ENCODE measurements around the gene ZSWIM1. TPM values are rescaled to one million over a fixed set of nuclear protein-coding genes. Genes with fewer than 3 reads are reported as not detected.

Gene ZSWIM1
- total RNA-seq, 2 donors from 2014 or later = 6.4 to 7.4 TPM

DNA sequence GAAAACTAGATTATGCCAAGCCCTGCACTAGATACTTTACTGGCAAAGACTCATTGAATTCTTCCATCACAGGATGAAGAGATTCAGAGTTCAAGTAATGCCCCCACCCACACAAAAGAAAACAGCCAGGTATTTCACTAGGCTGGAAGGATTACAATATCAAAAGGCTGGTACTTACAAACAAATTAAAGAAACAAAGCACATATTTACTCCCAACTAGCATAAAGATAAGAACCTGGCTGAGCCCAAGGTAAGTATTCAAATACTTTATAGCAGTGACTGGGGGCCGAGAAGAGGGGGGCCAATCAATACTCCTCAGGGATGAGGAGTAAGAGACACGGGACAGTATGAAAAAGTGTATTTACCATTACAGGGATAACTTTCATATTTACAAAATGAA, 27.5 kb upstream of the ZSWIM1 start:
- Histone ChIP-seq H3K27ac (no peak overlapping the region), H3K4me1 (ENCODE audit: control insufficient read depth in 1 of 2, low read depth in 2 of 2) (peaks cover 28 to 39% of the 10 kb centered on the region in 2 donors), H3K4me3 (no peak overlapping the region), H3K27me3 (replicated peaks; ENCODE audit: insufficient read depth) (no peaks in the 10 kb centered on the region), H3K36me3 (peaks cover 8% of the 10 kb centered on the region), H3K9me3 (no peaks in the 10 kb centered on the region)
- DNase-seq (ENCODE audit: low spot score) (no peak), ATAC-seq (ENCODE audit: insufficient number of reproducible peaks, low FRiP score, low read depth) (no peak)
- TF ChIP-seq, protein P1, sequence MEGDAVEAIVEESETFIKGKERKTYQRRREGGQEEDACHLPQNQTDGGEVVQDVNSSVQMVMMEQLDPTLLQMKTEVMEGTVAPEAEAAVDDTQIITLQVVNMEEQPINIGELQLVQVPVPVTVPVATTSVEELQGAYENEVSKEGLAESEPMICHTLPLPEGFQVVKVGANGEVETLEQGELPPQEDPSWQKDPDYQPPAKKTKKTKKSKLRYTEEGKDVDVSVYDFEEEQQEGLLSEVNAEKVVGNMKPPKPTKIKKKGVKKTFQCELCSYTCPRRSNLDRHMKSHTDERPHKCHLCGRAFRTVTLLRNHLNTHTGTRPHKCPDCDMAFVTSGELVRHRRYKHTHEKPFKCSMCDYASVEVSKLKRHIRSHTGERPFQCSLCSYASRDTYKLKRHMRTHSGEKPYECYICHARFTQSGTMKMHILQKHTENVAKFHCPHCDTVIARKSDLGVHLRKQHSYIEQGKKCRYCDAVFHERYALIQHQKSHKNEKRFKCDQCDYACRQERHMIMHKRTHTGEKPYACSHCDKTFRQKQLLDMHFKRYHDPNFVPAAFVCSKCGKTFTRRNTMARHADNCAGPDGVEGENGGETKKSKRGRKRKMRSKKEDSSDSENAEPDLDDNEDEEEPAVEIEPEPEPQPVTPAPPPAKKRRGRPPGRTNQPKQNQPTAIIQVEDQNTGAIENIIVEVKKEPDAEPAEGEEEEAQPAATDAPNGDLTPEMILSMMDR (IDR thresholded peaks at IDR 0.05) = no peak

DNA sequence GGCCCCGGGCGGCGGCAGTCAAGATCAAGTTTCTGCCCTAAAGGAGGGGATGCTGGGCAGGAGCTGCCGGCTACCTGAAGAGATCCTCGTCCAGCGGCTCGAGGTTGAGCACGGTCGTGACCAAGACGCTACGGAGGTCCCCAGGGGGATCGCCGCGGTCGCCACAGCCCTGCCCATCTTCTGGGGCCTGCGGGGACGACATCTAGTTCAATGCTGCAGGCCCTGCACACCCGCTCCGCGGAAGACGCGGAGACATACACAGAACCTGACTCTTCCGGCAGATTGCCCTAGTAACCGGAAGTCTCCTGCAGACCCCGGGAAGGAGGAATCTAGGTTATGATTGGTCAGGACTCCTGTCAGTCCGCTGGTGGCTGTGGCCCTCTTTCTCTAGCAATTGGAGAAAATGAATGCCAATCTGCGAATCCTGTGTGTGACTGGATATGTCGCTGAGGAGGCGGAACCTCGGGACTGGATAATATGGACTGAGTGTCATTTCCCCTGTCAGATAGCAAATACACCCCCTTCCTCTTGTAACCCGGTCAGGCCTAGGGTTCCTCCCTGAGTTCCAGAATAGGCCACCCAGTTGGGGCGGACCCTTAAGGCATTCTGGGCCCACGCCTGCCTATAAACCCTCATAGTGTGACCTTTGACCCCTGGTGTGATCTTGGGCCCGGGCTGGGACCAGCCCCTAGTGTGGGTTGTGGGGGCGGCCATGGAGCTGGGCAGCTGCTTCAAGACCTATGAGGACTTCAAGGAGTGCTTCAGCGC, 23.7 kb upstream of the ZSWIM1 start, which contains the start of the genes ACOT8 and ZSWIM3:
Gene ACOT8 (minus strand): TSS at position 279 of the 768 bp plus-strand sequence. CDS start 77 bp downstream, at position 202.
Gene ZSWIM3 (plus strand): TSS at position 501 of the 768 bp plus-strand sequence. CDS start 212 bp downstream, at position 713.
- ATAC-seq (ENCODE audit: insufficient number of reproducible peaks, low FRiP score, low read depth) = peak; percentile 100
- H3K4me1 ChIP-seq (ENCODE audit: control insufficient read depth in 1 of 2, low read depth in 2 of 2) = peaks cover 28 to 40% of the 10 kb centered on the region in 2 donors
- TF ChIP-seq, protein P1 (IDR thresholded peaks at IDR 0.05) = no peak

DNA sequence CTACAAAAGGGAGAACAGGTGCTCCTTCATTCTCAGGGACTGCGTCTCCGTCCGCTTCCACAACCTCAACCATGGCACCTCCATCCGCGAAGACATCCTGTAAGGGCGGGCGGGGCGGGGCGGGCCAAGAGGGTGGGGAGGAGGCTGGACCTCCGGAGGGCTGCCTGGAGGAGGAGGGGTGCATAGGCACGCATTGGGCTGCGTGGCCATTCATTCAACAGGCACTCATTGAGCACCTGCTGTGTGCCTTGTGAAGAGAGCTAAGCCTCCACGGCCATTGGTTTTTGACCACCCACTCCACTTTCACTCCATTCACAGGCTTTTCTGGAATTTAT, 23.2 kb upstream of the ZSWIM1 start:
- peak overlapping the region; percentile 67 to 81 for H3K27ac ChIP-seq
- peaks cover 28 to 40% of the 10 kb centered on the region in 2 donors for H3K4me1 ChIP-seq (ENCODE audit: control insufficient read depth in 1 of 2, low read depth in 2 of 2)

More for the DNA sequence above, 23.7 kb upstream of the ZSWIM1 start, which contains the start of the genes ACOT8 and ZSWIM3:
- peaks cover 5% of the 10 kb centered on the region for H3K36me3 ChIP-seq
- H3K27me3 ChIP-seq (replicated peaks; ENCODE audit: insufficient read depth) = no peaks in the 10 kb centered on the region
- peak; percentile 100 for DNase-seq (ENCODE audit: low spot score)
- peak within 1 kb of the TSS; percentile 97 for H3K4me3 ChIP-seq
- peak within 1 kb of the TSS; percentile 70 to 81 for H3K27ac ChIP-seq
- H3K9me3 ChIP-seq = no peaks in the 10 kb centered on the region

DNA sequence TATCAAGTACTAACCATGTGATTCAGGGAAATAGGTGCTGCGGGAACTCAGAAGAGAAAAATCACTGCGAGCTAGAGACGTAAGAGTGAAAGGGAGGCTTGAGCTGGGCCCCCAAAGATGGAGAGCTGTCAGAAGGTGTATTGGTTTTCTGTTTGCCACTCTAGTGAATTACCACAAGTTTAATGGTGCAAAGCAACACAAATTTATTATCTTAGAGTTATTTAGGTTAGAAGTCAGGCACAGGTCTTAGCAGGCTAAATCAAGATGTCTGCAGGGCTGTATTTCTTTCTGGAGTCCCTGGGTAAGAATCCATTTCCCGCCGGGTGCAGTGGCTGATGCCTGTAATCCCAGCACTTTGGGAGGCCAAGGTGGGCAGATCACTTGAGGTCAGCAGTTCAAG, 21.1 kb upstream of the ZSWIM1 start:
- TF ChIP-seq, protein P1 (IDR thresholded peaks at IDR 0.05) = no peak
- Histone ChIP-seq H3K4me1 (ENCODE audit: control insufficient read depth in 1 of 2, low read depth in 2 of 2) (peaks cover 23 to 25% of the 10 kb centered on the region in 2 donors), H3K27ac (no peak overlapping the region), H3K36me3 (no peaks in the 10 kb centered on the region), H3K9me3 (no peaks in the 10 kb centered on the region), H3K27me3 (replicated peaks; ENCODE audit: insufficient read depth) (no peaks in the 10 kb centered on the region), H3K4me3 (no peak overlapping the region)
- DNase-seq (ENCODE audit: low spot score) (no peak), ATAC-seq (ENCODE audit: insufficient number of reproducible peaks, low FRiP score, low read depth) (no peak)

More for the DNA sequence above, 23.2 kb upstream of the ZSWIM1 start:
- DNase-seq (ENCODE audit: low spot score) = no peak
- TF ChIP-seq, protein P1 (IDR thresholded peaks at IDR 0.05) = no peak
- Histone ChIP-seq H3K4me3 (peak overlapping the region; percentile 97), H3K27me3 (replicated peaks; ENCODE audit: insufficient read depth) (no peaks in the 10 kb centered on the region), H3K9me3 (no peaks in the 10 kb centered on the region), H3K36me3 (peaks cover 5% of the 10 kb centered on the region)
- ATAC-seq (ENCODE audit: insufficient number of reproducible peaks, low FRiP score, low read depth) = no peak

DNA sequence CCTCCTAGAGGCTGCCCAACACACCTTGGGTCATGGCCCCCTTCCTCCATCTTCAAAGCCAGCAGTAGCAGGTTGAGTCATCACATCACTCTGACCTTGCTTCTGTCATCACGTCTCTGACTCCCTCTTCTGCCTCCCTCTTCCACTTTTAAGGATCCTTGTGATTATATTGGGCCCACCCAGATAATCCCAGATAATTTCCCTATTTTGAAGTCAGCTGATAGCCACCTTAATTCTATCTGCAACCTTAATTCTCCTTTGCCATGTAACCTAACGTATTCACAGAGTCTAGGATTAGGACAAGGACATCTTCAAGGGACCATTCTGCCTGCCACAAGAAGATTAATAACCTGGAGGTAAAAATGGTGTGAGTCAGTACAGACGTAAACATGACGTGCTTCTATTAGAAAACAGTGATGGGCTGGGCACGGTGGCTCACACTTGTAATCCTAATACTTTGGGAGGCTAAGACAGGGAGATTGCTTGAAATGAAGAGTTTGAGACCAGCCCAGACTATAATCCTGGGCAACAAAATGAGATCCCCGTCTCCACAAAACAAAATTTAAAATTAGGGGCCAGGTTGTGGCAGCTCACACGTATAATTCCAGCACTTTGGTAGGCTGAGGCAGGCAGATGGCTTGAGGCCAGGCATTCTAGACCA, 20.3 kb upstream of the ZSWIM1 start:
- TF ChIP-seq, protein P1 (IDR thresholded peaks at IDR 0.05) = no peak
- Histone ChIP-seq H3K9me3 (no peaks in the 10 kb centered on the region), H3K36me3 (no peaks in the 10 kb centered on the region), H3K4me1 (ENCODE audit: control insufficient read depth in 1 of 2, low read depth in 2 of 2) (peaks cover 16 to 17% of the 10 kb centered on the region in 2 donors), H3K27me3 (replicated peaks; ENCODE audit: insufficient read depth) (no peaks in the 10 kb centered on the region), H3K4me3 (no peak overlapping the region), H3K27ac (no peak overlapping the region)
- ATAC-seq (ENCODE audit: insufficient number of reproducible peaks, low FRiP score, low read depth) (no peak), DNase-seq (ENCODE audit: low spot score) (no peak)

All from thoracic aorta (tissue), 2 donors.